Stimulated activated effector memory CD8-positive, alpha-beta T cell treated with anti-CD3 and anti-CD28 coated beads, Interleukin-12 subunit alpha, Interleukin-12 subunit beta, amount 100 ng/mL, for 72 hours (primary cell): Measurements from ENCODE around the gene EIF1B.
A peak's percentile ranks its signal among the peaks of the same experiment; 100 is the strongest.
"Not testable (repeated sequence)": the region's sequence is repeated elsewhere in the genome, so short reads cannot be mapped to it uniquely, and the experiment has no call there.

Experiments used
- ATAC-seq: fragments of 150-1000 bp; cut with Tn5 transposase; 2 replicates; pipeline ENCODE4 v1.10.0; 2021
- DNase-seq, 2 donors: peaks; one replicate each; pipeline ENCODE4 v3.0.0; 2021 to 2022; ENCODE audit warnings: low spot score in 2 of 2
- H3K27ac Mint-ChIP-seq: one replicate; pipeline ENCODE4 v1.8.0; 2022; ENCODE audit warnings: mild to moderate bottlenecking, mixed read lengths
- H3K36me3 Mint-ChIP-seq: one replicate; pipeline ENCODE4 v1.8.0; 2022; ENCODE audit warnings: mild to moderate bottlenecking, mixed read lengths
- H3K4me1 Mint-ChIP-seq: one replicate; pipeline ENCODE4 v1.8.0; 2022; ENCODE audit warnings: mixed read lengths
- H3K4me3 Mint-ChIP-seq: one replicate; pipeline ENCODE4 v1.8.0; 2022; ENCODE audit warnings: mild to moderate bottlenecking, mixed read lengths
- H3K9me3 Mint-ChIP-seq: one replicate; pipeline ENCODE4 v1.8.0; 2022; ENCODE audit warnings: mixed read lengths

The EIF1B gene

DNA sequence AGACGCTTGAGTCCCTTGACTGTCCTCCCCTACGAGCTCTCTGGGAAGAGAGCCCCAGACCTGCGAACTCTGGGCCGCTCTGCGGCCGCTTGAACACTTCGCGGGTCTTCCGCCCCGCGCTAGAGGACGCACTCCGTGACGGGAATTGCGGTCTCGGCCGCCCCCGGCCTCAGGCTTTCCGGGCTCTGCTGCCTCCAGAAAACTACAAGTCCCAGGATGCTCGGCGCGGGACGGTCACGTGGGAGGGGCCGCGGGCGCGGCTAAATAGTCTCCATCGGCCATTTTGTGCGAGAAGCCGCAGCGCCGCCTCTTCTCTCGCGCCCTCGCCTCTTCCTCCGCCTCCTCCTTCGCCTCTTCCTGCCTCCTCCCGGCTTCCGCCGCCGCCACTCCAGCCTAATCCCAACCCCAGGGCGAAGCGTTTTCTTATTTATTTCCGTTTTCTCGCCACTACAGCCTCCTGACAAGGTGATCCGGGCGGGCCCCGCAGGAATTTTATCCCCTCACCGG, at the start of gene EIF1B:
TSS of gene EIF1B (plus strand) at position 290 of the 507 bp plus-strand sequence. CDS start 235 bp downstream, outside the sequence.
- DNase-seq: peak; percentile 98 to 99
- ATAC-seq: peak; percentile 95
- H3K4me3 Mint-ChIP-seq: peak within 1 kb of the TSS; percentile 99
- H3K9me3 Mint-ChIP-seq: no peaks in the 10 kb centered on the region
- H3K4me1 Mint-ChIP-seq: peaks cover 15% of the 10 kb centered on the region
- peaks cover 58% of the 10 kb centered on the region for H3K36me3 Mint-ChIP-seq
- peak within 1 kb of the TSS; percentile 100 for H3K27ac Mint-ChIP-seq

DNA sequence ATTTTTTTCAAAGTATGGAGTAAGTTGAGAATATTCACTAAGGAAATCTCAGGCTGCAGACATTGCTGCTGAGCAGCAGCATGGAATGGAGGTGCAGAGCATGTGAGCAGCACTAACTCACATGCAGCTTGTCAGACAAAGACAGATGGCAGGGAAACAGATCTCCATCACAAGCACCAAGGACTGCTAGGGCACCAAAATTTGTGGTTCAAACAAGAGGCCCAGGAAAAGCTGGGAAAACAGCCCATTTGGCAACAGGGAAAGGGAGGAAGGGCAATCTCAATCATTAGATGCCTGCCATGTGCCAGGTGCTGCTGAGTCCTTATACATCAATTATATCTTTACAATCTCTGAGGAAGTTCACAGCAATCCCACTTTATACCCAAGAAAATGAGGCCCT, 47.2 kb upstream of the EIF1B start:
- Mint-ChIP-seq H3K9me3 (no peaks in the 10 kb centered on the region), H3K36me3 (no peaks in the 10 kb centered on the region), H3K27ac (no peak overlapping the region), H3K4me1 (no peaks in the 10 kb centered on the region), H3K4me3 (no peak overlapping the region)
- ATAC-seq (no peak), DNase-seq (no peak)

DNA sequence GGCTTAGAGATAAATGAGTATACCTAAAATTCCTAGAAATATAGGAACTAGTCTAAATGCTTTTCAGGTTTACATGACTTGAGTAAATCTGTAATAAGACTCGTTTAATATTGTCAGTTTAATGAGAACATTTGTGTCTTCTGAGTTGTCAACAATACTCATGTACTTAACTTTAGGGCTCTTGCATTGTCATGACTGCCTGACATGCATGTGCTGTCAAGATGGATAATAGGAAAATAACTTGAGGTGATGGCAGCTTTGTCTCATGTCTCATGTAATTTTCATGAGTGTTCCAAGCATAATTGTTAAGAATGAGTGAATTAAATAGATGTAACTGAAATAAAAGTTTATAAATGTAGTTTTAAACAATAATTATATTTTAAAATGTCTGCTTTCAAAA, 45.1 kb upstream of the EIF1B start:
- no peaks in the 10 kb centered on the region for H3K36me3 Mint-ChIP-seq
- no peaks in the 10 kb centered on the region for H3K9me3 Mint-ChIP-seq
- no peak overlapping the region for H3K27ac Mint-ChIP-seq
- no peak for ATAC-seq
- DNase-seq: no peak
- H3K4me1 Mint-ChIP-seq: no peaks in the 10 kb centered on the region
- no peak overlapping the region for H3K4me3 Mint-ChIP-seq

DNA sequence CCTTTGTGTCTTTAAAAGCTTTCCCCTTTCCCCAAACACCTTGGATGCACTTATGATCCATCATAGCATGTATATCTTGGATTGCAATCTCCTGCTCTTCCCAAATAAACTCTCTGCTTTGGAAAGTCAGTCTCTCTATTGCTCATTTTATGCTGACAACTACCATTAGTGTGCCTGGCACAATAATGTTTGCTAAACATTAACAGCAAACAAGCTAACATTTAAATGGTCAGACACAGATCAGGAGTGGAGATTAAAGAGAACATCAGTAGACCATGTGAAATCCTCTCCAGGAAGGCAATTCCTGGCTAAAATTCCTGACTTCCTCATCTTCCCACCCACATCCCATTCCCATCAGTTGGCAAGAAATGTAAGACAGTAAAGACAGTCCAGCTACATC, 44.3 kb upstream of the EIF1B start:
- no peak for ATAC-seq

DNA sequence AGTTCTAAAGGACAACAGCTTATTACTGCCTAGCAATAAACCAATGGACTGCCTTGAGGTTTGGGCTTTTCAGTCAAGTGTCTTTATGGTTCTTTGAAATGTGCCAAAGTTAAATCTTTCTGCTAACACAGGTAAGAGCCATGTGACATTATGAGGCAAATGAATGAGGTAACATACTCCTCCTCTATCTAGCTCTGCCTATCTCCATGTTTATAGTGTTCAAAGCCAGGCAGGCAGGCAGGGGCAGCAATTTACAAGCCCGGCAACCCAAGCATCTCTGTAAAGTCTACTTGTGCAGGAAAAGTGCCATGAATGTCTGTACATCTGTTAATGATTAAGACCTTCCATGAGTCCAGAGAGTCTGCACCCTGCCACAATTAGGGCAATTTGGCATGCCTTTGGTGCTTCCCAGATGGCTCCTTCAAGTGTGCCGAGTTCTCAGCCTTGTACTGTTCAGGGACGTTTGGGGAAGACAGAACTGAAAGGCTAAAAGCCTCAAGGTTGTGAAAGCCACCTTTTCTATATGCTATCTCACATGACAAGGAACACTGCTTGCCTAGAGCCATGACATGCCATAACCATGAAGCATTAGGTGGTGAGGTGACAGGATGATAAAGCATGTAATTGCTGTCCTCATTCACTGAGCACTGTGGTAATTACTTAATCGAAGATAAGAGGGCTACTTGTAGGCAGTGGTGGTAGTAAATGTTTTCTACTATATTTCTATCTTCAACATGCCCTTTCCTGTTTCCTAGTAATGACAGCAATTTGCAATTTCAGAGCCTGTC, 41.4 kb upstream of the EIF1B start:
- no peak for DNase-seq
- Mint-ChIP-seq H3K27ac (no peak overlapping the region), H3K36me3 (no peaks in the 10 kb centered on the region)

More for the DNA sequence above, 44.3 kb upstream of the EIF1B start:
- no peak for DNase-seq
- Mint-ChIP-seq H3K9me3 (no peaks in the 10 kb centered on the region), H3K4me3 (no peak overlapping the region), H3K27ac (no peak overlapping the region), H3K36me3 (no peaks in the 10 kb centered on the region), H3K4me1 (no peaks in the 10 kb centered on the region)

DNA sequence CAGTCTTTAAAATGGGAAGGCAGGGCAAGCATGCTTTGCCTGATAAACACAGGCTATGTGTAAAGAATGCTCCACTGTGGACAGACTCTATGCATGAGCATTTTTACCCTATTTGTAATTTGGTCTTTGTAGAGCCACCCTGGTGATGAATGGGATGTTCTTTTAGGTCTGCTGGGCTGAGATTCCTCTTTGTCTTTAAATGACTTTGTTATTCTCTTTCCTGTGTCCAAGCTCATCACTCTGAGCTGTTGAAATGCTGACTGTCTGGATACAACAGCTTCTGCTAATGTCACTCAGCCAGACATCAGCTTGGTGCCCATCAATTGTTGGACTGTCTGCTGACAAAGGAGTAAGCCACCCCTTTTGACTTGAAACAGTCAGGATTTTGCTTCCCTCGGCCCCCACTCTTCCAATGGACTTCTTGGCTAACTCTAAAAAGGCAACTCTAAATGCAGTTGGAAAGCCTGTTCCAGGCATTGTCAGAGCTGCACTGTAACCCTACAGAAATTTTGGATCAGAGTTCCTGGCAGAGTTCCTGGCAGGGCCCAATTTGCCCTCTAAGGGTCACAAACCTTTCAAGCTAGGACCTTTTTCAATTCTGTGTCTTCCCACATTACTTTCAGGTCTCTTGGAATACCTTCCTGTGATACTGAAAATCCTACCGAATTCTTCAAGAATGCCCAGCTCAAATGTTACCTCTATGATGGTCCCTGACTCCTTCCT, 40.5 kb upstream of the EIF1B start:
- no peak for DNase-seq
- peaks cover 4% of the 10 kb centered on the region for H3K4me1 Mint-ChIP-seq
- no peak for ATAC-seq
- no peak overlapping the region for H3K27ac Mint-ChIP-seq
- H3K9me3 Mint-ChIP-seq: no peaks in the 10 kb centered on the region
- H3K4me3 Mint-ChIP-seq: no peak overlapping the region
- H3K36me3 Mint-ChIP-seq: no peaks in the 10 kb centered on the region

More for the DNA sequence above, 41.4 kb upstream of the EIF1B start:
- no peaks in the 10 kb centered on the region for H3K4me1 Mint-ChIP-seq
- H3K9me3 Mint-ChIP-seq: no peaks in the 10 kb centered on the region
- no peak for ATAC-seq
- no peak overlapping the region for H3K4me3 Mint-ChIP-seq

DNA sequence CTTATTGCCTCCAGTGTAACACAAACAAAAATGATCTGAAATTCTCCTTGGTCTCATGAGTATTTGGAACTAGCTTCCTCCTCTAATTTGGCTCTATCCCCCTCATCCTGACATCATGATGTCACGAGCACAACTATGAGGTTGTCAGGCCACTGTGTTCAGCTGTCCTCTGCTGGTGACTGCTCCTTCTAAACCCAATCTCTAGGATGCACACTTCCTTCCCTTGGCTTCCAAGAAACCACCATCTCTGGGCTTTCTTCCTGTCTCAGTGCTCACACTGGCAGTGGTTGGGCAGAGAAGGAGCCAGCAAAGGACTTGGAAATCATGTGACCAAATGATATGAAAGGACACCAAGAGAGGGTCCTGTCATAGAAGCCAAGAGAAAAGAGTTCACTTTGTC, 30.7 kb upstream of the EIF1B start:
- DNase-seq (no peak), ATAC-seq (no peak)
- H3K27ac Mint-ChIP-seq: no peak overlapping the region
- H3K4me1 Mint-ChIP-seq: peaks cover 5% of the 10 kb centered on the region
- H3K36me3 Mint-ChIP-seq: no peaks in the 10 kb centered on the region
- H3K9me3 Mint-ChIP-seq: peaks cover 3% of the 10 kb centered on the region
- no peak overlapping the region for H3K4me3 Mint-ChIP-seq

DNA sequence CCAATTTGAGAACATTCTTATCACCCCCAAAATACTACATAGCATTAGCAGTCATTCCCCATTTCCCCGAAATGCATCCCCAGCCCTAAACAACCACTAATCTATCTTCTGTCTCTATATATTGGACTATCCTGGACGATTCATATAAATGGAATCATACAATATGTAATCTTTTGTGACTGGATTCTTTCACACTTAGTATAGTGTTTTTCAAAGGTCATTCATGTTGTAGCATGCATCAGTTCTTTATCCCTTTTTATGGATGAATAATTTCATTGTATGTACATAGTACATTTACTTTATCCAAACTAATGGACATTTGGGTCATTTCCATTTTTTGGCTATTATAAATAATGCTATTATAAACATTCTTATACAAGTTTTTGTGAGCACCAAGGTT, 27.5 kb upstream of the EIF1B start:
- ATAC-seq (no peak), DNase-seq (no peak)
- peaks cover 3% of the 10 kb centered on the region for H3K9me3 Mint-ChIP-seq
- no peaks in the 10 kb centered on the region for H3K36me3 Mint-ChIP-seq
- no peaks in the 10 kb centered on the region for H3K4me1 Mint-ChIP-seq
- no peak overlapping the region for H3K4me3 Mint-ChIP-seq
- no peak overlapping the region for H3K27ac Mint-ChIP-seq

DNA sequence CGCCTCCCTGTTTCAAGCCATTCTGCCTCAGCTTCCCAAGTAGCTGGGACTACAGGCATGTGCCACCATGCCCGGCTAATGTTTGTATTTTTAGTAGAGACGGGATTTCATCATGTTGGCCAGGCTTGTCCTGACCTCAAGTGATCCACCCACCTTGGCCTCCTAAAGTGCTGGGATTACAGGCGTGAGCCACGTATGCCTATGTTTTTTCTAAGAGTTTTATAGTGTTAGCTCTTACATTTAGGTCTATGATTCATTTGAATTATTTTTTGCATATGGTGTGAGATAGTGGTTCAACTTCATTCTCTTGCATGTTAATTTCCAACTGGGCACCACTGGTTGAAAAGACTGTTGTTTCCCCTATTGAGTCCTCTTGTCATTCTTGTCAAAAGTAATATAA, 26.4 kb upstream of the EIF1B start:
- H3K36me3 Mint-ChIP-seq, H3K4me3 Mint-ChIP-seq, ATAC-seq, H3K9me3 Mint-ChIP-seq, DNase-seq, H3K27ac Mint-ChIP-seq, H3K4me1 Mint-ChIP-seq: not testable (repeated sequence)

DNA sequence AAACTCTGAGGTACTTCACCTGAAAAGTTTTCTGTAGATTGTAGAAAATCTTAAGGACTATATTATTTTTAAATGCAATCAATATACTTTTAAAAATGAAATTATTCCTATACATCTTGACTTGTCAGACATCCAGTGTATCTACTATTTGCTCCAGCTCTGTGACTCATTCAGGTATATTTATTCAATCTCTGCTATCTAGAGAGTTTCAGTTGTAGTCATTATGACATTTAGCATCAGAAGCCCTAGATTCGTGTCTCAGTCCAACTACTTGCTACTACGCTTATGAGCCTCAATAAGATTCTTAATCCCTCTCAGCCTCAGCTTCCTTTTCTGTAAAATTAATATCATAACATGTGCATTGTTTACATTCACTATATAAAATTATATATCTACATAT, 22.3 kb upstream of the EIF1B start:
- ATAC-seq: peak; percentile 56
- Mint-ChIP-seq H3K27ac (no peak overlapping the region), H3K9me3 (peaks cover 3% of the 10 kb centered on the region)

DNA sequence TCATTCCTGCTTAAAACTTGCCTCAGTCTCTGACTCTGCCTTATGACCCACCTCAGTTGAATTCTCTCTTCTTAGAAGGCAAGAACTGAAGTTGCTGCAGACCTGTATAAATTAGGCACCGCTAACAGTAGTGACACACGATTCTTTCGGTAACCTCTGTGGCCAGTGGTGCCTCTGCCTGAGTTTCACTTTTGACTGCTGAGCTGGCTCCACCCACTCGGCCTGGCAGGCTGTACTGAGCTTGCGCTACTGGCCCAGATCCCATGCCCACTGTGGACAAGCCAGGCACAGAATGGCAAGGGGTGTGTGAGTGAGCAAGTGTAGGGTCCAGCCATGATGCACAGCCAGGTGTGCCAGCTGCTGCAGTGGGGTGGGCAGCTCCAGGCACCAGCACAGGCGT, 19.1 kb upstream of the EIF1B start:
- H3K4me3 Mint-ChIP-seq: peak overlapping the region; percentile 7
- H3K36me3 Mint-ChIP-seq: no peaks in the 10 kb centered on the region
- peak; percentile 98 for ATAC-seq
- H3K4me1 Mint-ChIP-seq: peaks cover 16% of the 10 kb centered on the region
- H3K27ac Mint-ChIP-seq: peak overlapping the region; percentile 20
- H3K9me3 Mint-ChIP-seq: peaks cover 1% of the 10 kb centered on the region
- peak in 1 of 2 donors; percentile 10 for DNase-seq

More for the DNA sequence above, 22.3 kb upstream of the EIF1B start:
- Mint-ChIP-seq H3K36me3 (no peaks in the 10 kb centered on the region), H3K4me1 (peaks cover 16% of the 10 kb centered on the region), H3K4me3 (no peak overlapping the region)
- no peak for DNase-seq

DNA sequence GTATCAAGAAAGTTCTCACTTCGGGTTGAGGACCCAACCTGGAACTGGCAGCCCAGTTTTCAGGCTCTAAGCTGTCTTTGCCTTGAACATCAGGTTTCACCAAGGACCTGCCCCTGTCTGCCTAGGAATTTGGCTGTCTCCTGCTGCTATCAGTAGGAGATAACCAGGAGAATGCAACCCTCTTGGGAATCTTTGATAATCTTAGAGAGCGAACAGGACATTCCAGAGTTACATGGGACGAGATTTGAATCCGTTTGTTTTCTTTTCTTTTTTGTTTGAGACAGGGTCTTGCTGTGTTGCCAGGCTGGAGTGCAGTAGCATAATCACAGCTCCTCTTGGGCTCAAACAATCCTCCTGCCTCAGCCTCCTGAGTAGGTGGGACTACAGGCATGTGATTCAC, 18.0 kb upstream of the EIF1B start:
- no peak overlapping the region for H3K4me3 Mint-ChIP-seq
- H3K4me1 Mint-ChIP-seq: peaks cover 16% of the 10 kb centered on the region
- ATAC-seq (no peak), DNase-seq (no peak)
- no peaks in the 10 kb centered on the region for H3K9me3 Mint-ChIP-seq
- H3K36me3 Mint-ChIP-seq: no peaks in the 10 kb centered on the region
- peak overlapping the region; percentile 20 for H3K27ac Mint-ChIP-seq

DNA sequence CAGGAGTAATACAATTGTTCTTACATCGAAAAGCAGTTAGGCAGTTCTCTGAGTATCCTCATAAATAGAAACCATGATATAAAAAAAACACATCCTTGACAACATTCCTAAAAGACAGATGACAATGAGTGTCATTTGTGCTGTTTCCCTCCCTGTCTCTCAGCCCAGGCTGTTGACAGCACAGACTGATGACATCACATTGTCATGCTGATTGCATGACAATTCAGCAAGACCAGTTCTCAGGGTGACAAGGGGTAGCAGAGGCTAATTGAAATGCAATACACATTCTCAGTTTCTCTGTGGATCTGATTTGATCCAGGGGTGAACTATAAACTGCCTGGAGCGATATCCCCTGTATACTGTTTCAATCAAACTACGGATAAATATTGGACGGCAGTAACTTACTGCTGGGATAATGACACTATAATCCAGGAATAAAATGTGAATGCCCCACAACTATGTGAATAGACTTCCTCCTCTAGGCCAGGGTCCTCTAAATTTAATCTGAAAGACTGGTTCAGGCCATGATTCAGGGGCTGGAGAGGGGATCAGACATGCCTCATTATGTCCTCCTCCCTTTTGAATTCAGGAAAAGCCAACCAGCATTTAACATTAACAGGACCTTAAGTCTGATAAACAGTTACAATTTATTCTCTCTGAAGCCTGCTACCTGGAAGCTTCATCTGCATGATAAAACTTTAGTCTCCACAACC, 16.7 kb upstream of the EIF1B start:
- H3K27ac Mint-ChIP-seq: no peak overlapping the region
- no peak overlapping the region for H3K4me3 Mint-ChIP-seq
- no peak for ATAC-seq
- DNase-seq: no peak
- H3K36me3 Mint-ChIP-seq: no peaks in the 10 kb centered on the region
- no peaks in the 10 kb centered on the region for H3K9me3 Mint-ChIP-seq
- H3K4me1 Mint-ChIP-seq: peaks cover 16% of the 10 kb centered on the region

DNA sequence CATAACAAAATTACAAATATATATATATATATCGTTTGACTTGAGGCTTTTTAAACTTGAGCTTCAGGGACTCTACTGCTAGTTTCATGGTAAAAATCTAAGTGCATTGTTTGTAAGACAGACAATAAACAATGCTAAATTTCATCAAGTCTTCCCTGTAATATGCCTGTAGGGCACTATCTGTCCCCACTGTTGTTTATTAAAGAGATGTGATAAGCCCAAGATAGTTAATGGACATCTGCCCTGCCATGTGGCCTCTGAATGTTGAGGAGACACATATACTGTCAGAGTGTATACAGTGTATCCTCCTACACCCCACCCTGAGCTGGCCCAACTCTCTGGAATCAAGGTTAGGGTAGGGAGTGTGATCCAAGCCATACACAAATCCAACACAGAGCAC, 15.1 kb upstream of the EIF1B start:
- H3K4me3 Mint-ChIP-seq: no peak overlapping the region
- H3K36me3 Mint-ChIP-seq: no peaks in the 10 kb centered on the region
- no peak overlapping the region for H3K27ac Mint-ChIP-seq
- H3K9me3 Mint-ChIP-seq: no peaks in the 10 kb centered on the region
- peaks cover 16% of the 10 kb centered on the region for H3K4me1 Mint-ChIP-seq
- DNase-seq (no peak), ATAC-seq (no peak)

DNA sequence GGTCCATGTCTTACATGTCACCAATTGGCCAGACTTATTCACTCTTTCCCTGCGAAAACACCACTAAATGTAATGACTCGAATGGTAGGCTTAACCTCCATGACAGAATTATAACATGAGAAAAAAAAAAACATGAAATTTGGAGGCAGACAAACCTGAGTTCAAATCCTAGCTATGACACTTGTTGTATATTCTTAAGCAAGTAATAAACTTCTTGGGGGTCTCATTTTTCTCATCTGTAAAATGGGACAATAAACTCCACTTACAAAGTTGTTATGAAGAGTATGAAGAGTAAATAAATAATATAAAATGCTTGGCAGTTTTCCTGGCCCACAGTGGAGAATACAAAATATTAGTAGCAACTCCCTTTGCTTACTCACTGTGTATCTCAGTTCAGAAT, 11.4 kb upstream of the EIF1B start:
- Mint-ChIP-seq H3K9me3 (no peaks in the 10 kb centered on the region), H3K4me1 (no peaks in the 10 kb centered on the region), H3K36me3 (peaks cover 8% of the 10 kb centered on the region), H3K4me3 (no peak overlapping the region), H3K27ac (no peak overlapping the region)
- ATAC-seq (no peak), DNase-seq (no peak)
